Kidney (tissue), 14 donors: ENCODE results near the gene COL6A3. TPM values are rescaled to one million over a fixed set of nuclear protein-coding genes. Genes with fewer than 3 reads are reported as not detected.

Source experiments
- DNase-seq, 5 donors: peaks; one replicate each; pipeline ENCODE4 v3.0.0-alpha.2; 2013 to 2020
- FAIRE-seq: peaks from 2 replicates; lab custom pipeline; 2012; peaks lifted over from hg19 to GRCh38; lab: Jason Lieb, UNC
- H3K27ac ChIP-seq, 2 donors: one replicate each; pipeline ENCODE4 v1.7.0; 2013; ENCODE audit warnings: low read depth in 2 of 2, low read length in 2 of 2, inconsistent platforms in 1 of 2
- H3K27me3 ChIP-seq: one replicate; pipeline ENCODE4 v1.7.1; 2013; ENCODE audit warnings: low read length, inconsistent platforms; ENCODE audit not compliant: control insufficient read depth, insufficient read depth
- H3K36me3 ChIP-seq, 3 donors: one replicate each; pipeline versions ENCODE4 v1.7.0 to v1.7.1; 2013; ENCODE audit warnings: low read length in 3 of 3, control low read depth in 1 of 3, inconsistent platforms in 1 of 3; ENCODE audit not compliant: insufficient read depth in 3 of 3, control insufficient read depth in 2 of 3
- H3K4me1 ChIP-seq, 3 donors: one replicate each; pipeline versions ENCODE4 v1.7.0 to v1.7.1; 2013; ENCODE audit warnings: low read length in 3 of 3, inconsistent platforms in 1 of 3, low read depth in 1 of 3; ENCODE audit not compliant: control insufficient read depth in 2 of 3, insufficient read depth in 2 of 3
- H3K4me3 ChIP-seq, 3 donors: one replicate each; pipeline versions ENCODE4 v1.7.0 to v1.8.1; 2013; ENCODE audit warnings: low read length in 3 of 3, control low read depth in 1 of 3, inconsistent platforms in 1 of 3
- H3K9ac ChIP-seq, 3 donors: one replicate each; pipeline versions ENCODE4 v1.7.0 to v1.7.1; 2013; ENCODE audit warnings: low read length in 3 of 3, control low read depth in 1 of 3, inconsistent platforms in 1 of 3
- H3K9me3 ChIP-seq, 3 donors: one replicate each; pipeline versions ENCODE4 v1.7.0 to v1.7.1; 2013; ENCODE audit warnings: low read length in 3 of 3, control low read depth in 1 of 3, inconsistent platforms in 1 of 3; ENCODE audit not compliant: control insufficient read depth in 2 of 3, insufficient read depth in 1 of 3
- CTCF ChIP-seq: IDR thresholded peaks from 3 replicates; pipeline ENCODE4 v1.5.1; 2012; ENCODE audit warnings: mild to moderate bottlenecking, moderate library complexity, borderline replicate concordance; ENCODE audit not compliant: insufficient read depth; ENCODE audit errors: extremely low read depth
- intact Hi-C: fragments of 100-400 bp; cut with DNase I; formaldehyde crosslinking; loops from one replicate; pipeline ENCODE4 v1.11.1; 2022
- polyA plus RNA-seq: library from polyadenylated mRNA; stranded (reverse); fragments of 350-450 nt; fragmentation: Illumina TruSeq; extraction: RNeasy Lipid Tissue Mini Kit (QIAGEN cat#74804); gene quantifications from one replicate; pipeline ENCODE4 v1.2.3, GENCODE V29; 2014; ENCODE audit warnings: low read depth, low replicate concordance; ENCODE audit not compliant: insufficient read depth
- total RNA-seq: library from RNA; stranded (reverse); fragmentation: NEBNext Ultra II Directional; extraction: Animal tissue kit (Norgen Biotek cat#: 25700); gene quantifications from one replicate; pipeline ENCODE4 v1.2.1, GENCODE V29; 2021
- donor health status: control.
- donor health status: control.
- donor health status: control.
- donor health status: control.
- donor health status: control.
- donor health status: DM: yes; HTN: yes; CAD: no.
- donor health status: Normal renal cell carcinoma (clear cell type).

COL6A3 gene
- total and polyA plus RNA-seq, 2 donors from 2014 or later: 3.8 to 59.5 TPM

GRCh38 chr2:237287872-237288271 lies 126.1 kb downstream of the COL6A3 start:
- TF ChIP-seq CTCF: no peak
- no peak overlapping the region for H3K4me3 ChIP-seq
- no peak overlapping the region for H3K27ac ChIP-seq
- H3K9ac ChIP-seq: no peak overlapping the region
- no peaks in the 10 kb centered on the region for H3K36me3 ChIP-seq
- H3K9me3 ChIP-seq: peaks cover 0 to 3% (median 0%) of the 10 kb centered on the region in 3 donors
- no peak for DNase-seq
- intact Hi-C loops: no loop called here
- peaks cover 4 to 7% (median 5%) of the 10 kb centered on the region in 3 donors for H3K4me1 ChIP-seq
- H3K27me3 ChIP-seq: no peaks in the 10 kb centered on the region
- FAIRE-seq: no peak

GRCh38 chr2:237283131-237283928 lies 130.6 kb downstream of the COL6A3 start:
- no peaks in the 10 kb centered on the region for H3K9me3 ChIP-seq
- peaks cover 0 to 2% (median 0%) of the 10 kb centered on the region in 3 donors for H3K4me1 ChIP-seq
- H3K36me3 ChIP-seq: no peaks in the 10 kb centered on the region
- DNase-seq (no peak), FAIRE-seq (no peak)
- TF ChIP-seq CTCF: no peak
- no peaks in the 10 kb centered on the region for H3K27me3 ChIP-seq
- intact Hi-C loops: no loop called here
- no peak overlapping the region for H3K9ac ChIP-seq
- no peak overlapping the region for H3K27ac ChIP-seq
- H3K4me3 ChIP-seq: no peak overlapping the region

- no peak overlapping the region for H3K9ac ChIP-seq
- no peak overlapping the region for H3K27ac ChIP-seq
- FAIRE-seq: no peak
Observed at GRCh38 chr2:237282568-237283128, 131.3 kb downstream of the COL6A3 start.

More at GRCh38 chr2:237282568-237283128, 131.3 kb downstream of the COL6A3 start:
- Histone ChIP-seq H3K4me1 (peaks cover 0 to 2% (median 0%) of the 10 kb centered on the region in 3 donors), H3K27me3 (no peaks in the 10 kb centered on the region), H3K9me3 (no peaks in the 10 kb centered on the region), H3K36me3 (no peaks in the 10 kb centered on the region), H3K4me3 (no peak overlapping the region)
- intact Hi-C loops: no loop called here
- TF ChIP-seq CTCF: no peak
- DNase-seq: no peak
